DMS53 (cell line): Measurements from ENCODE around the gene IL4.

Source experiments
- DNase-seq: peaks from one replicate; lab custom pipeline; 2025; lab: John Stamatoyannopoulos, UW

Gene IL4

GRCh38 chr5:132695956-132696355 lies 22.2 kb downstream of the IL4 start:
- DNase-seq, result no peak

GRCh38 chr5:132704875-132705274 lies 31.1 kb downstream of the IL4 start:
- DNase-seq, result no peak

- no peak for DNase-seq
These were observed 34.9 kb downstream of the IL4 start for GRCh38 chr5:132708645-132709044.

- peak; percentile 15 for DNase-seq
These were observed 40.9 kb downstream of the IL4 start for GRCh38 chr5:132714456-132715307.

- DNase-seq, result no peak
These were observed 44.9 kb downstream of the IL4 start for GRCh38 chr5:132718544-132719312.

GRCh38 chr5:132725745-132726144 lies 52.0 kb downstream of the IL4 start:
- no peak for DNase-seq

- no peak for DNase-seq
These were observed 56.1 kb downstream of the IL4 start for GRCh38 chr5:132729896-132730295.
